NT2/D1 (cell line): Measurements from ENCODE around the gene GEMIN7.

ENCODE experiments used
- DNase-seq: peaks from one replicate; pipeline ENCODE4 v3.0.0-alpha.2; 2011; ENCODE audit warnings: low read depth, low spot score
- H3K27me3 ChIP-seq: 2 replicates; pipeline ENCODE4 v1.6.0; 2011; ENCODE audit warnings: mild to moderate bottlenecking; ENCODE audit not compliant: insufficient read length, insufficient read depth
- H3K36me3 ChIP-seq: 2 replicates; pipeline ENCODE4 v1.6.1; 2011; ENCODE audit warnings: mild to moderate bottlenecking, low read length, mixed read lengths; ENCODE audit not compliant: insufficient read depth, insufficient read length
- H3K4me1 ChIP-seq: 2 replicates; pipeline ENCODE4 v1.5.1; 2011; ENCODE audit not compliant: insufficient read depth, insufficient read length
- H3K4me3 ChIP-seq: 2 replicates; pipeline ENCODE4 v1.5.1; 2011; ENCODE audit warnings: low read depth; ENCODE audit not compliant: insufficient read length
- H3K9ac ChIP-seq: 2 replicates; pipeline ENCODE4 v1.6.0; 2011; ENCODE audit warnings: low read depth; ENCODE audit not compliant: insufficient read length
- H3K9me3 ChIP-seq: 2 replicates; pipeline ENCODE4 v1.5.1; 2011; ENCODE audit warnings: mild to moderate bottlenecking, low read length; ENCODE audit not compliant: insufficient read depth
- SUZ12 ChIP-seq: IDR thresholded peaks from 2 replicates; pipeline ENCODE4 v1.6.1; 2011; ENCODE audit not compliant: insufficient read length, insufficient read depth; ENCODE audit errors: extremely low read depth
- YY1 ChIP-seq: IDR thresholded peaks from 2 replicates; pipeline ENCODE4 v1.6.1; 2011; ENCODE audit not compliant: insufficient read length, insufficient read depth
- ZNF274 ChIP-seq: IDR thresholded peaks from 2 replicates; pipeline ENCODE4 v1.6.1; 2011; ENCODE audit warnings: mild to moderate bottlenecking, low read depth, low read length

GEMIN7 gene

DNA sequence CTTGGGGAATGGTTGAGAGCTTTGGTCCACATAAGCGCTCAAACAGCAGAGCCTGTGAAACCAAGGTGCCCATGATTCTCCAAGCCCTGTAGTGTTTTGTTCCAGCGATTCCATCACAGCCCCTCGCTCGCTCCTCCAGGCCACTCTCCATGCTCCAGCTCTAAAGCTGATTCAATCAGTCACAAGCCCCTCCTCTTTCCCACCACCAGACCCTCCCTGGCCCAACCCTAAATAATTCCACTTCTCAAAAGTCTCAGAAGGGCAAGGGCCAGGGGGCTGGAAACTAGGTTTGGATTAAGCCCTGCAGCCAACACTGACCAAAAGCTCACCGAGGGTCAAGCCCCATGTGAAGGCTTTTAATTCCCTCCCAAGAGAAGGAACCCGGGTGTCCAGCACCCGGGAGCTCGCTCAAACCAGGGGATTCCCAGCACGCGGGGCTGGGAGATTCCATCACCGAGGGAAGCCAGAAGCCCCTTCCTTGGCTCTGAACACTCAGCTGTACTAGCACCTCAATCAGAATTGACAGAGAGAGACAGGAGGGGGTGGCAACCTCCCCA lies 4.2 kb upstream of the GEMIN7 start:
- Histone ChIP-seq H3K4me1 (peaks cover 3% of the 10 kb centered on the region), H3K27me3 (no peaks in the 10 kb centered on the region), H3K9ac (peak overlapping the region; percentile 66), H3K9me3 (no peaks in the 10 kb centered on the region), H3K4me3 (peak overlapping the region; percentile 27), H3K36me3 (peaks cover 27% of the 10 kb centered on the region)
- TF ChIP-seq YY1 (no peak), SUZ12 (no peak), ZNF274 (no peak)
- DNase-seq, result no peak

DNA sequence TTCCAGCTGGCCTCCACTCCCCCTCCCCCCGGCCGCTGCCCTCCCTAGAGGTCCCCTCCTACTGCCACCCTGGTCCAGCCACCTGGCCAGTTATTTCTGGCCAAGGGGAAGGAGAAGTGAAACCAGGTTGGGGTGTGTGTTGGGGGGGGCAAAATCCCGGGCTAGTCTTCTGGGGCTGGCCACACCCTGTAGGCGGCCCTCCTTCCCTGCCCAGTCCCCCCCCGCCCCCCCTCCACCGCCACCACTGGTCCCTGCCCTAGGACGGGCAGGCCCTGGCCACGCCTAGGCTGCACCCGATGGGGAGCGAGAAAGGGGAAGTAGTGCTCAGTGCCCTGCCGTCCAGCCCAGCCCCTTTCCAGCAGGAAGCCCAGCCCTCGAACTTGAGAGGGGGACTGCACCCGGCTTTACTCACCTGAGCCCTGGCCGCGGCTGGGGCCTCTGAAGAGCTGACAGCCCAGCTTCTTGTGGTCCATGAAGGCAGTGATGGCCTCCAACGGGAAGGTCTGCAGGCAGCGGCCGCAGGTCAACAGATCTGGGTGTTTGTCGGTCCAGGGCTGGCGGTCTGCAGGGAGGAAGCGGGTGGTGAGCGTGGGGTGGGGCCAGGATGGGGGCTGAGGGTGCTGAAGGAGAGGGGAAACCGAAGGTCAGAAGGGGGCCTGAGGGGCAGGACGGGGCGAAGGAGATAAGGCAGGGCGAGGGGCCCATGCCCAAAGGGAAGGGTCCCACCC lies 3.6 kb upstream of the GEMIN7 start:
- no peaks in the 10 kb centered on the region for H3K27me3 ChIP-seq
- peak overlapping the region; percentile 80 for H3K9ac ChIP-seq
- no peak for DNase-seq

DNA sequence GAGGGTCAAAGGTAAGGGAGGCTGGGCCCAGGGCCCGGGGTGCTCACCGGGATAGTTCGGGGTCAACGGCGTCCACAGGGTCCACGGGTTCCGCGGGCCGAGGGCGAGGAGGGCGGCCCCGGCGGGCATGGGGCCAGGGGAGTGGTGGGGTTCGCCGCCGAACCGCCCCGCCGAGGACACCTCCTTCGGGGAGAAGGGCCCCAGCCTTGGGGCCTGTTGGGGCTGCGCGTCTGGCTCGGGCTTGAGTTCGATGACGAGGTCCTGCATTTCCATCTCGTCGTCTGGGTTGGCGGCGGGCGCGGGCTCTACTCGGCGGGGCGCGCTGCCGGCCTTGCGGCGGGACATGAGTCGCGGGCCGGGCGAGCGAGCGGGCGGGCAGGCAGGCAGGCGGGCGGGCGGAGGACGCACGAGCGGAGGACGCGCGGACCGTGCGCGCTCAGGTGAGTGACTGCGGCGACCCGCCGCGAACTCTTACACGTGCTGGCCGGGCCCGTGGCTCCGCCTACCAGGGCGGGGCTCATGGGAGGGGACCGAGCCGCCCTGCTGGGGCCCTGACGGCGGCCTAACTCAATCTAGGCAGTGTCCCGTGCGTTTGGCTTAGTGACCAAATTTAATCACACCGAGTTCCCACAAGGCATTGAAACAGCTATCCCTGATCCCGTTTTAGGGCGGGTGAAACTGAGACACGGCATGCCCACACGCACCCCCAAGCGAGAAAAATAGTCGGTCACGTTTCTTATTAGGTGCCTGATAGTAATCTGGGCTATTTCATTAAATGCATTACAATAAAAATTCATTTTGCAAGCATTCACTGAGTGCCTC lies 2.8 kb upstream of the GEMIN7 start, which contains the start of gene ZNF296:
Gene ZNF296, minus strand, starts transcription at position 450 of the 822 bp plus-strand sequence. Its CDS starts 105 bp downstream, at position 345.
- peak within 1 kb of the TSS; percentile 80 for H3K9ac ChIP-seq
- no peak for TF ChIP-seq YY1
- TF ChIP-seq ZNF274, result no peak
- TF ChIP-seq SUZ12, result no peak
- H3K4me3 ChIP-seq, result peak within 1 kb of the TSS; percentile 71
- DNase-seq, result peak; percentile 55
- no peaks in the 10 kb centered on the region for H3K27me3 ChIP-seq
- peaks cover 13% of the 10 kb centered on the region for H3K36me3 ChIP-seq
- peaks cover 3% of the 10 kb centered on the region for H3K4me1 ChIP-seq
- H3K9me3 ChIP-seq, result no peaks in the 10 kb centered on the region

More for the DNA sequence above, 3.6 kb upstream of the GEMIN7 start:
- peak overlapping the region; percentile 71 for H3K4me3 ChIP-seq
- peaks cover 3% of the 10 kb centered on the region for H3K4me1 ChIP-seq
- TF ChIP-seq ZNF274, result no peak
- no peak for TF ChIP-seq SUZ12
- no peak for TF ChIP-seq YY1
- peaks cover 20% of the 10 kb centered on the region for H3K36me3 ChIP-seq
- H3K9me3 ChIP-seq, result no peaks in the 10 kb centered on the region

DNA sequence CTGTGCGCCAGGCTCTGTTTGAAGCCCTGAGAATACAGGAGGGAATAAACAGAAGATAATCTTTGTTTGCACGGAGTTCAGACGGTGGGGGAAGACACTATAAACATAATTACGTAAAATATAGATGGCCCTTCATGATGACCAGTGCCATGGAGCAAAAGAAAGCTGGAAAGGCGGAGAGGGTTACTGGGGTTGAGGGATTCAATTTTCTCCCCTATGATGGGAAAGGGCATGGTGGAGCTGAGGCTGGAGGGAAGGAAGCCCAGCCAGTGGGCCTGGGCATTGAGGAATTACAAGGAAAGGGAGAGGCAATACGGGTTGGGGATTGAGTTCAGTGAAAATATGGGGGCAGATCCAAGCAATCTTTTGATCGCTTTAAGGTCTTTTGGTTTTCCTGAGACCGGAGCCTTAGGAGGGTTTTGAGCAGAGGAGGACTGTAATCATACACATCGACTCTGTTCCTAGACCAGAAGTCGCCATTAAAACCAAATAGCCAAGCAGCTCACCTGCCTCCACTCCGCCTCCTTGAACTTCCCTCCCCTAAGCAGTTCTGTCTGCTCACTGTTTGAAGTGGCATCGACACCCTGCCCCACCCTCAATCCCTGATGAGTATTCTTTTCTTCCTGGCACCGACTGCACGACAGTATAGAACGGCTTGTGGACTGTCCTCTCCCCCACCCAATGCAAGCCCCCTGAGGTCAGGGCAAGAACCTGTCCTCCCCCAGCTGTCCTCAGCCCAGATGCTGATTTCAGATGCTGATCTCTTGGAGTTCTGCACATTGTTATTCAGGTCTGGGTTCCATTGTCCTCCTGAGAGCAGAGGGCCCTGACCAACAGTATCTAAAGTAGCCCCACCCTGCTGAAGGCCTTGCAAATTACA lies 2.0 kb upstream of the GEMIN7 start:
- Histone ChIP-seq H3K36me3 (peaks cover 12% of the 10 kb centered on the region), H3K27me3 (no peaks in the 10 kb centered on the region), H3K9ac (peak overlapping the region; percentile 64), H3K4me3 (no peak overlapping the region), H3K9me3 (no peaks in the 10 kb centered on the region), H3K4me1 (peaks cover 3% of the 10 kb centered on the region)
- no peak for DNase-seq
- no peak for TF ChIP-seq SUZ12
- no peak for TF ChIP-seq YY1
- no peak for TF ChIP-seq ZNF274

DNA sequence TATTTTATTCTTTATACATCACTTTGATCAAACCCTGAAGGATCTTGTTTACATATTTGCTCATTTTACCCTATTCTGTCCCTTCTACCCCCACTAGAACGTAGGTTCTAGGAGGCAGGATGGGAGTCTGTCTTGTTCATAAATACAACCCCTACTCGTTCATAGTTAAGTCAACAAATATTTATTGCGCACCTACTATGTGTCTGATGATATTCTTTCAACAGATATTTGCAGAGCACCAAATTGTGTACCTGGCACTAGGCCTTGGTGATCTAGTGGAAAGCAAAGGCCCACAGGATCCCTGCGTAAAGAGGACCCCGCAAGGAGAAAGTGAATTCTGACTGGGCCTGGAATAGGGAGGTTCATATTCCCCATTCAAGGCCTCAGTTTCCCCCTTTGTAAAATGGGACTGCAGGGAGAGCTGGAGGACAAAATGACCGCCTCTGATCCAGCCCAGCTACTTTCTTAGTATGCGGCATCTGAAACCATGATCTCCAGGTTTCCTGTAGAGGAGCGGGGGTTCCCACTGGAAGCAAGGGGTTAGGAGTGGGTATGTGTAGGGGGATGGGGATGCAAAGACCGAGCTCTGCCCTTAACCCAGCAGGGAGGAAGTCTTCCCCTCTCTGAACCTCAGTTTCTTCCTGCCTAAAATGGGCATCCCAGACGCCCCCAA lies 534 bp upstream of the GEMIN7 start:
- peaks cover 3% of the 10 kb centered on the region for H3K4me1 ChIP-seq
- H3K9me3 ChIP-seq, result no peaks in the 10 kb centered on the region
- TF ChIP-seq SUZ12, result no peak
- no peak for TF ChIP-seq YY1
- no peak for TF ChIP-seq ZNF274
- H3K27me3 ChIP-seq, result no peaks in the 10 kb centered on the region
- DNase-seq, result no peak
- H3K9ac ChIP-seq, result peak overlapping the region; percentile 95
- H3K4me3 ChIP-seq, result peak overlapping the region; percentile 82
- H3K36me3 ChIP-seq, result peaks cover 12% of the 10 kb centered on the region

DNA sequence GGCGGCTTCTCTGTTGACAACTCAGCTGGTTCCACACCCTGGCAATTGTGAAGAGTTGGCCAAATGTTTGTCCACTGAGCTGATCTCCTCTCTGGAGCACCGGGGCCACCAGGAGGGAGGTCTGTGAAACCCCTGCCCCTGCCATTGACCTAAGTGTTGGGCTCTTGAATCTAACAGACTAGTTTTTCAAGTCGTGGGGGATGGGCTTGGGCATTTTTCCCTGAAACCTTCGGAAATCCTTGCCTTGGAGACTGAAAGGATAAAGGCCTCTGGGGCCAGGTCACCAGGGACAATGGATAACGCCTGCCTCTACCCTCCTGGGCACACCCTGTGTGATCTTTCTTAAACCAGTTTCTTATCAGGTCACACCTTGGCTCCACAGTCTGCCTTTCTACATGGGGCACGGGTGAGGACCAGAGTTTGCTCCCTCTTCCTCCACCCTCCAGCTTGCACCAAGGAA lies 881 bp downstream of the GEMIN7 start:
- H3K36me3 ChIP-seq, result peaks cover 12% of the 10 kb centered on the region
- H3K9me3 ChIP-seq, result no peaks in the 10 kb centered on the region
- H3K4me3 ChIP-seq, result peak overlapping the region; percentile 82
- no peaks in the 10 kb centered on the region for H3K27me3 ChIP-seq
- no peaks in the 10 kb centered on the region for H3K4me1 ChIP-seq
- no peak for DNase-seq
- TF ChIP-seq SUZ12 (no peak), ZNF274 (no peak), YY1 (no peak)
- H3K9ac ChIP-seq, result peak overlapping the region; percentile 95
